Activated T-helper 1 cell treated with Interleukin-2 at 50 U/mL for 16 hours (primary cell): ENCODE measurements around the gene PRR20A.
"Not testable (repeated sequence)": the region's sequence is repeated elsewhere in the genome, so short reads cannot be mapped to it uniquely, and the experiment has no call there.

Experiments
- DNase-seq: peaks from one replicate; pipeline ENCODE4 v3.0.0-alpha.2; 2020; ENCODE audit warnings: low read depth

Gene PRR20A

DNA sequence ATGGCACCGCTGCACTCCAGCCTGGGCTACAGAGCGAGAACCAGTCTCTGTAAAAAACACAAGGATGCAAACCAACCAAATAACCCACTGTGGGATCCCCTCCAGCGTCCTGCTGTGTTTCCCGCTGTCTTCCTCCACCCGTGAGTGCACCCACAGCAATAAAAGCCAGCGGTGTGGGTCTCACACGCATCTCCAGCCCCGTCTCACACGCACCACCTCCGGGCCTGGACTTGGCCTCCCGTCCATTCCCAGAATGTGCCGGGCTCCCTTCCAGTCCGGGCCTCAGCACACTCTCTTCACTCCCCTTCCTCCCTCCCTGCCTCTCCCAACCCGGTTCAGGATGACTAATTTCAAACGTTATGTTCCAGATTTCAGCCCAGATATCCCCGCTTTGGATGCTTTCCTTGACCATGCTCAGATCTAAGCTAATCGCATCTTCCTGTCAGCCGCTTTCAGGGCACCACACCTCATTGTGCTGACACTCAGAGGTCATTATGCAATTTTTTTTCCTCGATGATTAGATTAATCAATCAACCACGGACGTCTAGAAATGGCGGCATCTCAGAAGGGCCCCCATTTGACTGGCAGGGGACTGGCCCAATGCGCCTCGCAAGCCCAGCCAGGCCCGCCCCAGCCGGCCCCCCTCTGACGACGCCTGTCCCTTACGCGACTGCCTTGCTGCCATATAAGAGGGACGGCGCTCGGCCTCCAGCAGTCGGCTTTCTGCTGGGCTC lies at the start of gene PRR20A:
TSS of gene PRR20A (plus strand) at position 684 of the 734 bp plus-strand sequence. CDS start 387 bp downstream, outside the sequence.
- DNase-seq = not testable (repeated sequence)

DNA sequence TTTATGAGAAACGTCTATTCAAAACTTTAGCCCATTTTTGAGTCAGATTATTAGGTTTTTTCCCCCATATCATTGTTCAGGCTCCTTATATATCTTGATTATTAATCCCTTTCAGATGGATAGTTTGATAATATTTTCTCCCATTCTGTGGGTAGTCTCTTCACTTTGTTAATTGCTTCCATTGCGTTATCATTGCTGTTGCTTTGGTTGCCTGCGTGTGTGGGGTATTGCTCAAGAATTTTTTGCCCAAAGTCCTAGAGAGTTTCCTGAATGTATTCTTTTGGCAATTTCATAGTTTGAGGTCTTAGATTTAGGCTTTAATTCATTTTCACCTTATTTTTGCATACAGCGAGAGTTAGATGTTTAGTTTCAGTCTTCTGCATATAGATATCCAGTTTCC lies 25.8 kb upstream of the PRR20A start:
- DNase-seq = no peak

GRCh38 chr13:57123681-57124080 lies 17.0 kb upstream of the PRR20A start:
- DNase-seq = no peak

DNA sequence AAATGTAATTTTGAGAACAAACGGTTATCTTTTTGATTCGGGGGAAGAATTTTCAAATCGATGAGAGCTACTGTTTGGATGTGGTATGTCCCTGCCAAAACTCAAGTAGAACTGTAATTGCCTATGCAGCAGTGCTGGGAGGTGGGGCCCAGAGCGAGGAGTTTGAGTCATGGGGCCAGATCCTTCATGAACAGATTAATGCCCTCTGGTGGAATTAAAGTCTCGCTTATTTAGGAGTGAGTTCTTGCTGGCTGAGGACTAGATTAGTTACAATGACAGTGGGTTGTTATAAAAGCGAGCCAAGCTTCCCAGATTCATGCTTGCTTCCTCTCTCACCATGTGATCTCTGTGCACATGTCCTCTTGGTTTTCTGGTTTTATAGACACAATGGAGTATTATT lies 11.8 kb upstream of the PRR20A start:
- DNase-seq = no peak

DNA sequence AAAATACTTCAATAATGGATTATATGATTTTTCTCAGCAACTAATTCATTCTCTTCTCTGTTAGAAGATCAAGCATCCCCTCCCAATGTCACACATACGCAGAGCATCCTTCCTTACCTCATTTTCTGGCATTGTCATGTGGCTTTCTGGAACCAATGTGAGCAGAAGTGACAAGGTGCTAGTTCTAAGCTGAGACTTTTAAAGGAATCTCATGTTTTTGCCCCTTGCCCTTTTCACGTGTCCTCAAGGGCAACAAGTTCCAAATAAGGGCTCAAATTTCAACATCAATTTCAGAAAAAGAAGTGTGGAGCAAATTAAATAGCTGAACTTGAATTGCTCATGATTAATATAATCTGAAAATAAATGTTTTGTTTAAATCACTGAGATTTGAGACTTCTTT lies 4.6 kb upstream of the PRR20A start:
- no peak for DNase-seq

- no peak for DNase-seq
Observed at GRCh38 chr13:57137585-57137984, 3.1 kb upstream of the PRR20A start.

DNA sequence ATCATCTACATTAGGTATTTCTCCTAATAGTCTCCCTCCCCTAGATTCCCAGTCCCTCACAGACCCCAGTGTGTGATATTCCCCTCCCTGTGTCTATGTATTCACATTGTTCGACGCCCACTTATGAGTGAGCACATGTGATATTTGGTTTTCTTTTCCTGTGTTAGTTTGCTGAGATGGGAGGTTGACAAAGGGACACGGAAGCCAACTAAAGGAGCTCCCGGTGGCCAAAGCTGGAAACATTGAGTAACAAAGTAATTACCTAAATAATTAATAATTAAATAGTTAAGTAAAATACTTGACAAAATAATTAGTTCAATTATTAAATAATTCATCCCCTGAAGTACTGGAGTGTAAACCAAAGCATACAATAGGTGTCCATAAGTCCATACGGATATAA lies 1.7 kb upstream of the PRR20A start:
- no peak for DNase-seq

GRCh38 chr13:57139781-57140180 lies 937 bp upstream of the PRR20A start:
- DNase-seq = not testable (repeated sequence)

- DNase-seq = not testable (repeated sequence)
Observed at GRCh38 chr13:57147188-57147587, 6.5 kb downstream of the PRR20A start, which contains the start of gene PRR20B. Gene PRR20B, plus strand, starts transcription at chr13:57147488. Its CDS starts 387 bp downstream, at chr13:57147875.

- not testable (repeated sequence) for DNase-seq
Observed at GRCh38 chr13:57148106-57148505, 7.4 kb downstream of the PRR20A start.

DNA sequence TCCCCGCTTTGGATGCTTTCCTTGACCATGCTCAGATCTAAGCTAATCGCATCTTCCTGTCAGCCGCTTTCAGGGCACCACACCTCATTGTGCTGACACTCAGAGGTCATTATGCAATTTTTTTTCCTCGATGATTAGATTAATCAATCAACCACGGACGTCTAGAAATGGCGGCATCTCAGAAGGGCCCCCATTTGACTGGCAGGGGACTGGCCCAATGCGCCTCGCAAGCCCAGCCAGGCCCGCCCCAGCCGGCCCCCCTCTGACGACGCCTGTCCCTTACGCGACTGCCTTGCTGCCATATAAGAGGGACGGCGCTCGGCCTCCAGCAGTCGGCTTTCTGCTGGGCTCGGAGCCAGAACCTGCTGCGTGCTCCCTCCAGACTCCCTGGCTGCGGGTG lies 13.0 kb downstream of the PRR20A start, which contains the start of gene PRR20C:
TSS of gene PRR20C (plus strand) at position 301 of the 400 bp plus-strand sequence. CDS start 387 bp downstream, outside the sequence.
- not testable (repeated sequence) for DNase-seq

DNA sequence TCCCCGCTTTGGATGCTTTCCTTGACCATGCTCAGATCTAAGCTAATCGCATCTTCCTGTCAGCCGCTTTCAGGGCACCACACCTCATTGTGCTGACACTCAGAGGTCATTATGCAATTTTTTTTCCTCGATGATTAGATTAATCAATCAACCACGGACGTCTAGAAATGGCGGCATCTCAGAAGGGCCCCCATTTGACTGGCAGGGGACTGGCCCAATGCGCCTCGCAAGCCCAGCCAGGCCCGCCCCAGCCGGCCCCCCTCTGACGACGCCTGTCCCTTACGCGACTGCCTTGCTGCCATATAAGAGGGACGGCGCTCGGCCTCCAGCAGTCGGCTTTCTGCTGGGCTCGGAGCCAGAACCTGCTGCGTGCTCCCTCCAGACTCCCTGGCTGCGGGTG lies 19.6 kb downstream of the PRR20A start, which contains the start of gene PRR20D:
TSS of gene PRR20D (plus strand) at position 301 of the 400 bp plus-strand sequence. CDS start 387 bp downstream, outside the sequence.
- not testable (repeated sequence) for DNase-seq

DNA sequence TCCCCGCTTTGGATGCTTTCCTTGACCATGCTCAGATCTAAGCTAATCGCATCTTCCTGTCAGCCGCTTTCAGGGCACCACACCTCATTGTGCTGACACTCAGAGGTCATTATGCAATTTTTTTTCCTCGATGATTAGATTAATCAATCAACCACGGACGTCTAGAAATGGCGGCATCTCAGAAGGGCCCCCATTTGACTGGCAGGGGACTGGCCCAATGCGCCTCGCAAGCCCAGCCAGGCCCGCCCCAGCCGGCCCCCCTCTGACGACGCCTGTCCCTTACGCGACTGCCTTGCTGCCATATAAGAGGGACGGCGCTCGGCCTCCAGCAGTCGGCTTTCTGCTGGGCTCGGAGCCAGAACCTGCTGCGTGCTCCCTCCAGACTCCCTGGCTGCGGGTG lies 26.2 kb downstream of the PRR20A start, which contains the start of gene PRR20E:
TSS of gene PRR20E (plus strand) at position 301 of the 400 bp plus-strand sequence. CDS start 387 bp downstream, outside the sequence.
- not testable (repeated sequence) for DNase-seq

- no peak for DNase-seq
Observed at GRCh38 chr13:57191667-57192066, 50.9 kb downstream of the PRR20A start.
